ENCODE measurements around the gene POTEH.
"Not testable (repeated sequence)": the region's sequence is repeated elsewhere in the genome, so short reads cannot be mapped to it uniquely, and the experiment has no call there.

POTEH gene
- 0 reads per million in 2 donors for total RNA-seq

DNA sequence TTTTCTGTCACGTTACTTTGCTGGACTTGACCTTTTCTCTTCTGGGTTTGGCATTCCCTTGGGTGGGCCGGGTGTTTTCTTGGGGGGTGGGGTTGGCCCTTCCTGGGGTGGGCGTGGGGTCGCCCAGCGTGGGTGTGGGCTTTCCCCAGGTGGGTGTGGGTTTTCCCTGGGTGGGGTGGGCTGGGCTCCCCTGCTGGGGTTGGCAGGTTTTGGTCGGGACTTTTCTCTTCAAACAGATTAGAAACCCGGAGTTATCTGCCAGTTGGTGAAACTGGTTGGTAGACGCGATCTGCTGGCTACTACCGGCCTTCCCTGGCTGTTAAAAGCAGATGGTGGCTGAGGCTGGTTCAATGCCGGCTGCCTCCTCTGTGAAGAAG, at the start of gene POTEH:
Gene POTEH (plus strand): TSS at position 278 of the 377 bp plus-strand sequence. CDS start 52 bp downstream, at position 330.
- not testable (repeated sequence) for DNase-seq

DNA sequence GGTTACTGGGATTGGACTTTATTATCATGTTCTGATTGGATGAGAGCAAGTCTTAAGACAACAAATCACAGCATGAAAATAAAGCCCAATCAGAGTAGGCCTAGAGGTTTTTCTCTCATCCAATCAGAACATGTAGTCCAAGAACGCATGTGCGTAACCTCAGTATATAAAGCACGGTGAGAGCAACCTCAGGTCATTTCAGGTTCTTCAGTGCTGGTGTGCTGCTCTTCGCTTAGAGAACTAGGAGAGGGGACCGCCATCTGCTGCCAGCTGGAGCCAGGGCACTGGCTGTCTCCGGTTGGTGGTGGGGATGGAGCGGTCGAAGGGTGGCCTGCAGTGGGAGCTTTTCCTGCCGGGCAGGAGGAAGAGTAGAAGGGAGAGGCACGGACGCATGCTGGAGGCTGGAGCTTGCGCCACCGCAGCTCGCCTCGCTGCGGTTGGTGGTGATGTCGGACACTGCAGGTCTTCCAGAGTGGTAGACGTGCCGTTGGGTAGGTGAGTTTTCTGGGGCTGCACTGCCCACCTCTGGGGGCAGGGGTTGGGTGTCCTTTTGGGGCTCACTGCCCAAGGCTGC, 47.5 kb upstream of the POTEH start:
- not testable (repeated sequence) for DNase-seq

DNA sequence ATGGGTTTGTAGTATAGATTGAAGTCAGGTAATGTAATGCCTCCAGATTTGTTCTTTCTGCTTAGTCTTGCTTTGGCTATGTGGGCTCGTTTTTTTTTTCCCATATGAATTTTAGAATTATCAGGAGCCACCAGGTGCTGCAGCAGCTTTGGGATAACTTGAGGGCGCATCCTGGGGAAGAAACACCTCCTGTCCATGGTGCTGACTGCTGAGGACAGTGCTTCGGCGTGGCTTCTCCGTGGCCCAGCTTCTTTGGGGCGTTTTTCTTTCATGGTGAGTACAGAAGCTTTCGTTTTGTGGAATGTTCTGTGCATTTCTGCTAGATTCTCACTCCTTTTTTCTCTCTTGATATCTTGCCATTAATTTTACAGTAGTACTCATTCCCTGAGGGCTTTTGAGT, 37.9 kb upstream of the POTEH start:
- DNase-seq, result not testable (repeated sequence)

DNA sequence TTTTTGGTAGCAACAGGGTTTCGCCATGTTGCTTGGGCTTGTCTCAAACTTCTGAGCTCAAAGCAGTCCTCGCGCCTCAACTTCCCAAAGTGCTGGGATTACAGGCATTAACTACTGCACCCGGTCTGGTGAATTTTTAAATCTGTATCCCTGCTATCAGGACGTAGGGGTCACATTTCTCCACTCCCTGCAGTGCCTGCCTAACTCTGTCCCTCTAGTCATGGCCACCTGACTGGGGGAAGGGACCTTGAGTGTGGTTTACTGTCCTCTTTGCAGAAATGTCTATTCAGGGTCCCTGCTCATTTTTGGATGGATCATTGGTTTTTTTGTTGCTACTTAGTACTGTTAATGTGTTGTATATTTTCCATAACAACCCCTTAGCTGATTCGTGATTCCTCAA, 37.1 kb upstream of the POTEH start:
- DNase-seq, result not testable (repeated sequence)

DNA sequence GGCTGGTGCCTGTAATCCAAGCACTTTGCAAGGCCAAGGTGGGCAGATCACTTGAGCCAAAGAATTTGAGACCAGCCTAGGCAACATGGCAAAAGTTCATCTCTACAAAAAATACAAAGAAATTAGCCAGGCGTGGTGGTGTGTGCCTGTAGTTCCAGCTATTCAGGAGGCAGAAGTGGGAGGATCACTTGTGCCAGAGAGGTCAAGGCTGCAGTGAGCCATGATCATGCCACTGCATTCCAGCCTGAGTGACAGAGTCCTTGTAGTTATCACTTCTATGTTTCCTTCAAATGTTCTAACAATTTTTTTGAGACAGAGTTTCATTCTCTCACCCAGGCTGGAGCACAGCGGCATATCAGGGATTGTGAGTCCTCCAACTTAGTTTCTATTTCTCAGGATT, 36.6 kb upstream of the POTEH start:
- not testable (repeated sequence) for DNase-seq

DNA sequence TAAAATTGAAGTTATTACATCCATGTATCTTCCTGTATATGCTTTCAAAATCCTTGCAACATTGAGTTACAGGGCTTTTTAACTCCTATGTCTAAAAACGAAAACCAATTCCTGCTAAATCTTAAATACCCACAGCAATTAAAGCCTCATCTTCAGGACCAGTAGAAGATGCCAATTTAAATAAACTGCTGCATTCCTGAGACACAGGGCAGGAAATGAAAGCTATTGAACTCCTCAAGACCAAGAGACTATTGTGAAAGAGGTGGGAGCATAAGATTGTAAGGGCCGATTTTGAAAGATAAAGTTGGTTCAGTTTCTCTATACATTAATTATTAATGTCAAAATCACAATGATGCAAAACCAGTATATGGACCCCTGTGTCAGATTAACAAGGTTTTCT, 28.7 kb upstream of the POTEH start:
- not testable (repeated sequence) for DNase-seq

DNA sequence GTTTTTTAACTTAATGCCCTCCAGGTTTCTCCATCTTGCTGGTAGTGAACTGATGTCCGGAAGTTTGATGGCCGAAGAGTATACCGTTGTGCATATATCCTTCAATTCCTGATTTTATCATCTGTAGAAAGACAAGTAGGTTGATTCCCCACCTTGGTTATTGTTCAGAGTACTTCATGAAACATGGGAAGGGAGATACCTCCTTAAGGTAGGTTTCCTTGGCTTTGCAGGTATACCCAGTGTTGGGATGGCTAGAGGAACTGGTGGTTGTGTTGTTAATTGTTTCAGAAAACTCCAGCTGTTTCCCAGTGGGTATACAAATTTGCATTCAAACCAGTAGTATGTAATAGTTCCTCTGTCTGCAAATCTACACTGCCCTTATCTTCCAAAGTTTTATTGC, 25.1 kb upstream of the POTEH start:
- not testable (repeated sequence) for DNase-seq

DNA sequence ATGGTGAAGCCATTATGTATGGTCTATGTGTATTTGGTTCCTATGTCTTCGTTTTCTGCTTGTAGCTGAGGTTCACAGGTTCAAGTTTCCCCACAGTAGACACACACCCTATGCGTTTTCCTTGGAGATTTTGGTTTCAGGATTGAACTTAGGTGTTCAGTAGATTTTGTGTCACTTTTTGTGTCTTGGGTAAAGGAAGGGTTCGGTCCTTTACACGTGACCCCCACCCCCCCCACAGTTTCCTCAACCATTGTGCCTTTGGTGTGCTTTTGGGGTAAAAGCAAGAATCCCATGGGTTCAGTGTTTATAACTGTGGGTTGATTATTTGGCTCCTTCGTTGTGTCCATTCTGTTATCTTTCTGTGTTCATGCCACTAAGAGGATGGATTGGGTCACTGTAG, 24.3 kb upstream of the POTEH start:
- not testable (repeated sequence) for DNase-seq

DNA sequence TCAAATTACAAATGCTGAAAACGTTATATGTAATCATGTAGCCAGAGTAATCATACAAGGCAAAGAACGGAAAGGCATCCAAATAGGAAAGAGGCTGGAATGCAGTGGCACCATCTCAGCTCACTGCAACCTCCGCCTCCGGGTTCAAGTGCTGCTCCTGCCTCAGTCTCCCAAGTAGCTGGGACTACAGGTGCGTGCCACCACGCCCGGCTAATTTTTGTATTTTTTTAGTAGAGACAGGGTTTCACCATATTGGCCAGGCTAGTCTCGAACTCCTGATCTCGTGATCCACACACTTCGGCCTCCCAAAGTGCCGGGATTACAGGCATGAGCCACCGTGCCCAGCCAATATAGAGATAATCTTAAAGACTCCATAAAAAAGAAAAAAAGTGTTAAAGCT, 20.4 kb upstream of the POTEH start:
- DNase-seq, result not testable (repeated sequence)

DNA sequence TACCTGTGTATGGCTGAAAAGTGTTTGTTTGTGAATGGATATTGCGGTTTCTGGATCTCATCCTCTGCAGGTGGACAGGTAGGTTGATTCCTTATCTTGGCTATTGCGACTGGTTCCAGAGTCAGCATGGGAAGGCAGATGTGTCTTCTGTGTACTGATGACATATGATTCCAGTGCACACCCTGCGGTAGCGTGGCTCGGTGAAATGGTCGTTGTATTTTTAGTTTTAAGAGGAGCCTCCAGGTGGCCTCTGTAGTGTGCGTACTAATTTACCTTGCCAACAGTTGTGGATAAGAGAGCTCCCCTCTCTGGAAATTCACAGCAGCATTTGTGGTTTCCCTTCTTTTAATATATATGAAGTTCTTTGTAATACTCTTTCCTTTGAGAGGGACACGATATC, 10.1 kb upstream of the POTEH start:
- not testable (repeated sequence) for DNase-seq

DNA sequence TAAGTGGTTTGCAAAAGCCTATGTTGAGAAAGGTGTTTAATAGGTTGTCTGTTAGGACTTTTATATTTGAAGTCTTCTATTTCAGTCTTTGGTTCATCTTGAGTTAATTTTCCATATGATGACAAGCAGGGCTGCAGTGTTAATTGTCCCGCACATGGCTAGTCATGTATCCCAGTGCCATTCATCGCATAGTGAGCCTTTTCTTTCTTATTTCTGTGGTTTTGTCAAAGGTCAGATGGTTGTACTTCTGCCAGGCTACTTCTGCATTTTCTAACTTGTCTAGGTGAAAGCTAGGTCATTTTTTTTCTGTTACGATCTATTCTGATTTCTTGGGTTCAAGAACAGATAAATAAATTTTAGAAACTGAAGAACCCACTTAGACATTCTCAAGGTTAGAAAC, 5.7 kb upstream of the POTEH start:
- not testable (repeated sequence) for DNase-seq

DNA sequence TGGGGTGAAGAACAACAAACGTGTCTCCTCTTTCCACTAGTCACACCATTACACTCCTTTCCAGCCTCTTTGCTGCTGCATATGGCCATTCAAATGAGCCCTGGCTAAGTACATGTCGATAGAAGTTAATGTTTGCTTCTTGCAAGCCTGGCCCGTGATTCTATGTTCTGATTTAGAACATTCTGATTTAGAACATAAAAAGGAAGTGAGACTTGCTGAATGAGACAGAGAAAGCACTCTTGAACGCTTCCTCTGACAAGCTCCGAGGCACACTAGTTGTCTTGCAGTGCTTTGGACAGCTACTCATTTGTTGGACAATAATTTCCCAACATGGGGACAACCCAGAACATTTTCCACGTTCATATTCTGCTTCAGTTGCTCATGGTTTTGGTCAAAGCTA, 5.1 kb upstream of the POTEH start:
- DNase-seq, result not testable (repeated sequence)

DNA sequence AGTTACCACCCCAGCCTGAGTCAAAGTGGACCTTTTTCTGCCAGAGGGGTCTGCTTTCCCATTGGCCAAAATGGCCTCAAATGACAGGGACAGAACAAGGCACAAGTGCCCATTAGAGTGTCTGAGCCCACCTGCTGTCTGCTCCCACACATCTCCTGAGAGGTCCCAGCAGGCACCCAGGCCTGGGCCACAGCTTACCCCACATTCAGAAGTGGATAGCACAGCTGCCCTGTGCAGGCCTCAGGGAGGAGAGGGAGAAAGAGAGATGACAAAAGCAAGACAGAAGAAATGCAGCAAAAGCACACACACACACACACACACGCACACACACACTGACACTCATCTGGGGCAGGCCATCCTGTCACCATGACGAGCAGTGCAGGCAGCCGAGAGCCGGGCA, 4.2 kb upstream of the POTEH start:
- not testable (repeated sequence) for DNase-seq

DNA sequence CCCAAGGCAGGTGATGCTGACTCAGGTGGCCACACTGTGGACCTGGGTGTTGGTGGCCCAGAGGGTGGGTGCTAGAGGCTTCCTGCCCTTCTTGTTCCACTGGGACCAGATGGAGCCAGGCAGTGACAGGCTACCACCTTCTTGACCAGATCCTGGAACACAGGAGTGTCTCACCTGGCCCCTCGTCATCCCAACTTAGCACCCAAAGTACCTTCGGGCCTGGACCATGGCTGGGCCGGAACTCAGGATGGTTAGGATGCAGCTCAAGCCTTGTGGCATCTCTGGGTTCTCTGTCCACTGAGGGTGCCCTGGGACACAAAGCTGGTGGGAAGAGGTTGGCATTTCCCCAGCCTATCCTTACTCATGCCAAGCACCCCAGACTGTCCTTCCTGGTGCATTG, 2.7 kb upstream of the POTEH start:
- DNase-seq, result not testable (repeated sequence)

DNA sequence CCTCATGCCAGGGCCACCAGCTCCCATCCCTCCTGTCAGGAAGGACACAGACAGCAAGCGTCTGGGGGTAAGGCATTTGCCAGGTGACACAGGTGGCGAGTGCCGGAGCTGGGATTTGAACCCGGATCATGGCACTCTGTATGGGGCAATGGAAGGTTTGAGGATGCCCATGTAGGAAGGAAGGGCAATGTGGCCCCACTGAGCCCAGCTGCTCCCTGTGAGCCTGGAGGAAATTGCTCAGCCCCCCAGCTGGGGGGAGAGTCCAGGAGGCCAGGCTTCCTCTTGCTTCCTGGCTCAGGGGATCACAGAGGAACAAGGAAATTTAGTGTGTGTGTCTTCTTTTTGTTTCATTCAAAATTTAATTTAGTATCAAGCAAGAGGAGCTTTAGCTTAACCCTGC, 2.1 kb upstream of the POTEH start:
- not testable (repeated sequence) for DNase-seq

DNA sequence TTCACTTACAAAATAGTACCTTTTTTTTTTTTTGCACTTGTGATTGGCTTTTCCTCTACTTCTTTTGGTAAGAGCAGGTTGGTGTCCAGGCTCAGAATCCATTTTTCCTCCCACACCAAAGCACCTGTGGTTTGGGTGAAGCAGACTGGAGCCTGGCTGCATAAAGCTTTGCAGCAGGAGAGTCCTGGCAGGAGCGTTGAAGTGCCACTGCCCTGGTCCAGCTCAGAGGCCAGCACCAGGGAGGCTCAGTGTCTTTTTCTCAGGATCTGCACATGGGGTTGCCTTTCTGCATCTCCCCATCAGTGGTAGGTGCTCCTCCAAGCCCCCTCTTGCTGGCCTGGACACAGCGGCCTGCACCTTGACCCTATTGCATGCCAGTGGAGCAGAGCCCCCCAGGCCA, 1.7 kb upstream of the POTEH start:
- not testable (repeated sequence) for DNase-seq

DNA sequence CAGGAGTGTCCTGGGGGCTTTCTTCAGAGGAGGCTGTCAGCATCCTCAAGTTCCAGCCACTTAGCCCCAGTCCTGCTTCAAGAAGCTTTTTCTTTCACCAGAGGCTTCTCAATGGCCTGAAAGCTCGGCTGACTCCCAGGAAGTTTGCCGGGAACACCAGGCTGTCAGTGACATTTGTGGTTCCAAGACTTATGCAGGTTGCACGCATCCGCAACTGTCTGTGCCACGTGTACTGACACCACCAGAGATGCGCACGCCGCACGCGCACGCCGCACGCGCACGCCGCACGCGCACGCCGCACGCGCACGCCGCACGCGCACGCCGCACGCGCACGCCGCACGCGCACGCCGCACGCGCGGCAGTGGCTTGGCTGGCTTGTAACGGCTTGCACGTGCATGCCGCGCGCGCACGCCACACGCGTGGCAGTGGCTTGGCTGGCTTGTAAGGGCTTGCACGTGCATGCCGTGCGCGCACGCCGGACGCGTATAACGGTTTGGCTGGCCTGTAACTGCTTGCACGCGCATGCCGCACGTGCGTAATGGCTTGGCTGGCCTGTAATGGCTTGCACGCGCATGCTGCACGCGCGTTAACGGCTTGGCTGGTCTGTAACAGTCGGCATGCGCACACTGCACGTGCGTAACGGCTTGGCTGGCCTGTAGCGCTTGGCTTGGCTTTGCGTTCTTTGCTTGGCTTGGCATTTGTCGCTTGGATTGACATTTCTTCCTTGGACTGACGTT, 646 bp upstream of the POTEH start:
- DNase-seq, result not testable (repeated sequence)

DNA sequence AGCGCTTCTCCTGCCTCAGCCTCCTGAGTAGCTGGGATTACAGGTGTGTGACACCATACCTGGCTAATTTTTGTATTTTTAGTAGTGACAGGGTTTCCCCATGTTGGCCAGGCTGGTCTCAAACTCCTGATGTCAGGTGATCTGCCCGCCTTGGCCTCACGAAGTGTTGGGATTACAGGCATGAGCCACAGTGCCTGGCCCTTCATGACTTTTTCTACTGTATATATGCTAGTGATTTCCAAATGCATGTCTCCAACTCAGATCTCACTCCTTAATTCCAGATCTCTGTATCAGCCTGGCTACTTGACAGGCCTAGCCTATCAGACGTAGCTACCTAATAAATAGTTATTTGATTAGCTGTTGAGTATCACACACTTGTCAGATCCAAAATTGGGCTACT, 23.8 kb downstream of the POTEH start:
- not testable (repeated sequence) for DNase-seq

DNA sequence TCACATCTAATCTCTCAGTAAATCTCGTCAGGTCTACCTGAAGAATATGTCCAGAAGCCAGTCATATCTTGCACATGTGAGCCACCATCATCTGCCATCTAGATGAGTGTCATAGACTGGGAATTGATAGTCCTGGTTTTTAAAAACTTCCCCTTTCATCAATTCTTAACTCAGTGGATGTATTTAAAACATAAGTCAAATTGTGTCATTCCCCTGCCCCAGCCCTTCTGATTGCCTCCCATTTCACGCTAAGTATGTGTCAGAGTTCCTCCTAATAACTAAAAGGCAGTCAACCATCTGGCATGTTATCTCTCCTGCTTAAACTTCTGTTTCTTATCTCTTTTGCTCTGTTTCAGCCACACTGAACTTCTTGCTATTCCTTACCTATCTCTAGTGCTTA, 24.3 kb downstream of the POTEH start:
- not testable (repeated sequence) for DNase-seq

DNA sequence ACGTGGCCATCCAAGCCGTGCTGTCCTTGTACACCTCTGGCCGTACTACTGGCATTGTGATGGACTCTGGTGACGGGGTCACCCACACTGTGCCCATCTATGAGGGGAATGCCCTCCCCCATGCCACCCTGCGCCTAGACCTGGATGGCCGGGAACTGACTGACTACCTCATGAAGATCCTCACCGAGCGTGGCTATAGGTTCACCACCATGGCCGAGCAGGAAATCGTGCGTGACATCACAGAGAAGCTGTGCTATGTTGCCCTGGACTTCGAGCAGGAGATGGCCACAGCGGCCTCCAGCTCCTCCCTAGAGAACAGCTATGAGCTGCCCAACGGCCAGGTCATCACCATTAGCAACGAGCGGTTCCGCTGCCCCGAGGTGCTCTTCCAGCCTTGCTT, 32.1 kb downstream of the POTEH start:
- not testable (repeated sequence) for DNase-seq

DNA sequence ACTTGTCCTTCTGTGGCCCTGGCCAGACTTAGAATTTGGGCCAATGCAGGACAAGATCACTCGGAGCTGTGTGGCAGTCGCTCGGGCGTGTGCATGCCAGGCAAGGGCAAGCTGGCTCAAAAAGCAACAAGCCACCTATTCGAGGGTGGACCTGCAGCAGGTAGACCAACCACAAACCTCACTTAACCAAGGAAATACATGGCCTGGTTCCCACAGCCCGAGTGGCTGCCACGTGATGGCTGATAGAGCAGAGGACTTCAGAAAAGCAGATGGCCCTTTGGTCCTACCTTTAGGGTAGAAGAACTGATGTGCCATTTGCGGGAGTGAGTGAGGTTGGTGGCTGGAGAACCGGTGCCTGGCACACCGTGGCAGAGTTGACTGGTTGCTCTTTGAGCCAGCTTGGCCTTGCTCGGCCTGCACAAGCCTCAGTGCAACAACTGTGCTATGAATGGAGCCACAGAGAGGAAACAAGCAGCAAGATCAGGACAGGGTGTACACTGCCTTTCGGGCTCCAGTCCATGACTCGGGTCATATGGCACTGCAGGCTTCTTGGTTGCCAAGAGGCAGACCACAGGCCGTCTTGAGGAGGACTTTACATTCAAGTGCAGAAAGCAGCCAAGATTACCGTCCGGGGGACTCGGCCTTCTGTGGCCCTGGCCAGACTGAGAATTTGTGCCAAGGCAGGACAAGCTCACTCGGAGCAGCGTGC, 39.5 kb downstream of the POTEH start:
- not testable (repeated sequence) for DNase-seq

DNA sequence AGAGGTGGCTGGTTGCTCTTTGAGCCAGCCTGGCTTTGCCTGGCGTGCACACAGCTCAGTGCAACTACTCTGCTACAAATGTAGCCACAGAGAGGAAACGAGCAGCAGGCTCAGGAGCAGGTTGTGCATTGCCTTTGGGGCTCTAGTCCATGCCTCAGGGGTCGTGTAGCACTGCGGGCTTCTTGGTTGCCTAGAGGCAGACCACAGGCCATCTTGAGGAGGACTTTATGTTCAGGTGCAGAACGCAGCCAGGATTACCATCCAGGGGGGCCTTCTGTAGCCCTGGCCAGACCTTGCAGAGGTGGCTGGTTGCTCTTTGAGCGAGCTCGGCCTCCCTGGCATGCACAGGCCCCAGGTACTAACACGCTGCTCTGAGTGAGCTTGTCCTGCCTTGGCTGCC, 41.2 kb downstream of the POTEH start:
- DNase-seq, result not testable (repeated sequence)

DNA sequence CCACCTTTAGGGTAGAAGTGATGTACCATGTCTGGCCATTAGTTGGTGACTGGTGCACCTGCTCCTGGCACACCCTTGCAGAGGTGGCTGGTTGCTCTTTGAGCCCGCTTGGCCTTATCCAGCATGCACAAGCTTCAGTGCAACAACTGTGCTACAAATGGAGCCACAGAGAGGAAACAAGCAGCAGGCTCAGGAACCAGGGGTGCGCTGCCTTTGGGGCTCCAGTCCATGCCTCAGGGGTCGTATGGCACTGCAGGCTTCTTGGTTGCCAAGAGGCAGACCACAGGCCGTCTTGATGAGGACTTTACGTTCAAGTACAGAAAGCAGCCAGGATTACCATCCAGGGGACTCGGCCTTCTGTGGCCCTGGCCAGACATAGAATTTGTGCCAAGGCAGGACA, 44.6 kb downstream of the POTEH start:
- not testable (repeated sequence) for DNase-seq

All from activated gamma-delta T cell (primary cell).